PC-9 (cell line): ENCODE measurements around the gene LYST.

Experiments
- EZH2 ChIP-seq: fragments of 200-600 bp; sonication (generic); IDR thresholded peaks from 2 replicates; pipeline ENCODE4 v1.8.0; 2017; ENCODE audit warnings: antibody characterized with exemption, low read depth
- TF ChIP-seq, protein P1 (sequence below): fragments of 200-600 bp; sonication (generic); conservative IDR thresholded peaks from 2 replicates; pipeline ENCODE4 v1.6.1; 2017; ENCODE audit warnings: mixed run types, antibody characterized with exemption, mild to moderate bottlenecking, moderate library complexity

DNA sequence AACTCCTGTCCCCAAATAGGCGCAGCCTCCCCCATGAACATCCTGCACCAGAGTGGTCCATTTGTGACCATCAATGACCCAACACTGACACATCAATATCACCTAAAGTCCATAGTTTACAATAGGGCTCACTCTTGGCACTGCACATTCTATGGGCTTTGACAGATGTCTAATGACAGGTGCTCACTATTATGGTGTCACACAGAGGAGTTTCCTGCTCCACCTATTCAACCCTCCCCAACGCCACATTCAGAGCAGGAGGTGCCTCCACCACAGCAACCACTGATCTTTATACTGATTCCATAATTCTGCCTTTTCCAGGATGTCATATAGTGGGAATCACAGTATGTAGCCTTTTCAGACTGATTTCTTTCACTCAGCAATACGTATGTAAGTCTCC lies 241.4 kb downstream of the LYST start:
- TF ChIP-seq, protein P1, sequence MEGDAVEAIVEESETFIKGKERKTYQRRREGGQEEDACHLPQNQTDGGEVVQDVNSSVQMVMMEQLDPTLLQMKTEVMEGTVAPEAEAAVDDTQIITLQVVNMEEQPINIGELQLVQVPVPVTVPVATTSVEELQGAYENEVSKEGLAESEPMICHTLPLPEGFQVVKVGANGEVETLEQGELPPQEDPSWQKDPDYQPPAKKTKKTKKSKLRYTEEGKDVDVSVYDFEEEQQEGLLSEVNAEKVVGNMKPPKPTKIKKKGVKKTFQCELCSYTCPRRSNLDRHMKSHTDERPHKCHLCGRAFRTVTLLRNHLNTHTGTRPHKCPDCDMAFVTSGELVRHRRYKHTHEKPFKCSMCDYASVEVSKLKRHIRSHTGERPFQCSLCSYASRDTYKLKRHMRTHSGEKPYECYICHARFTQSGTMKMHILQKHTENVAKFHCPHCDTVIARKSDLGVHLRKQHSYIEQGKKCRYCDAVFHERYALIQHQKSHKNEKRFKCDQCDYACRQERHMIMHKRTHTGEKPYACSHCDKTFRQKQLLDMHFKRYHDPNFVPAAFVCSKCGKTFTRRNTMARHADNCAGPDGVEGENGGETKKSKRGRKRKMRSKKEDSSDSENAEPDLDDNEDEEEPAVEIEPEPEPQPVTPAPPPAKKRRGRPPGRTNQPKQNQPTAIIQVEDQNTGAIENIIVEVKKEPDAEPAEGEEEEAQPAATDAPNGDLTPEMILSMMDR = no peak
- no peak for TF ChIP-seq EZH2
